Central memory CD8-positive, alpha-beta T cell (primary cell): ENCODE results near the gene CYP2A7.
"Not testable (repeated sequence)": the region's sequence is repeated elsewhere in the genome, so short reads cannot be mapped to it uniquely, and the experiment has no call there.

Experiments used
- ATAC-seq: fragments of 150-1000 bp; cut with Tn5 transposase; replicated peaks from 2 replicates; pipeline ENCODE4 v1.10.0; 2022; ENCODE audit warnings: mild to moderate bottlenecking, moderate FRiP score, moderate number of reproducible peaks; ENCODE audit not compliant: poor library complexity, severe bottlenecking; ENCODE audit errors: extremely low read depth
- DNase-seq, 2 donors: peaks; one replicate each; pipeline ENCODE4 v3.0.0; 2021; ENCODE audit warnings: low spot score in 2 of 2
- H3K27ac Mint-ChIP-seq: one replicate; pipeline ENCODE4 v1.8.0; 2022; ENCODE audit warnings: low read depth, mild to moderate bottlenecking, moderate library complexity, mixed read lengths
- H3K27me3 Mint-ChIP-seq: one replicate; pipeline ENCODE4 v1.8.0; 2022; ENCODE audit warnings: mixed read lengths
- H3K36me3 Mint-ChIP-seq: one replicate; pipeline ENCODE4 v1.8.0; 2022; ENCODE audit warnings: mild to moderate bottlenecking, moderate library complexity, mixed read lengths; ENCODE audit not compliant: insufficient read depth
- H3K4me1 Mint-ChIP-seq: one replicate; pipeline ENCODE4 v1.8.0; 2022; ENCODE audit warnings: mixed read lengths
- H3K4me3 Mint-ChIP-seq: one replicate; pipeline ENCODE4 v1.8.0; 2022; ENCODE audit warnings: mild to moderate bottlenecking, moderate library complexity, mixed read lengths
- H3K9me3 Mint-ChIP-seq: one replicate; pipeline ENCODE4 v1.8.0; 2022; ENCODE audit warnings: mixed read lengths

The CYP2A7 gene

GRCh38 chr19:40852467-40853152, 29.4 kb downstream of the CYP2A7 start:
- H3K4me1 Mint-ChIP-seq = peaks cover 19% of the 10 kb centered on the region
- not testable (repeated sequence) for ATAC-seq, H3K9me3 Mint-ChIP-seq, H3K27ac Mint-ChIP-seq, H3K4me3 Mint-ChIP-seq, DNase-seq
- peaks cover 36% of the 10 kb centered on the region for H3K27me3 Mint-ChIP-seq
- peaks cover 23% of the 10 kb centered on the region for H3K36me3 Mint-ChIP-seq

DNA sequence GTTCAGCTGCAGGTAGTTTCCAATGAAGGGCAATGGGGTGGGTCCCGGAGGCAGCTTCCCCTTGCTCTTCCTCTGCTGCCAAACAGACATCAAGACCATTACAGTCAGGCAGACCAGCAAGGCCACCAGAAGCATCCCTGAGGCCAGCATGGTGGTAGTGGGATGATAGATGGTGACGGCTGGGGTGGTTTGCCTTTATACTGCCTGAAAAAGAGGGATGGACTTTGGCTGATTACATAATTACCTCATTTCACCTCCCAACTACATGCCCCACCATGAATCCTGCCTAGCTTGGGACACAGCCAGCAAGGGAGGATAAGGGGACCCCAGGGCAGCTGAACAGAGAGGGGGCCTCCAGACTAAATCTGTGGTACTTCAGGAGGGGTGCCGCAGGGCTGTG, 31.8 kb downstream of the CYP2A7 start, which contains the start of gene CYP2A6:
CYP2A6 (minus strand) TSS at position 171 of the 400 bp plus-strand sequence; CDS start at position 150, 21 bp downstream.
- peaks cover 46% of the 10 kb centered on the region for H3K27me3 Mint-ChIP-seq
- not testable (repeated sequence) for DNase-seq
- H3K27ac Mint-ChIP-seq = peak within 1 kb of the TSS; percentile 93

DNA sequence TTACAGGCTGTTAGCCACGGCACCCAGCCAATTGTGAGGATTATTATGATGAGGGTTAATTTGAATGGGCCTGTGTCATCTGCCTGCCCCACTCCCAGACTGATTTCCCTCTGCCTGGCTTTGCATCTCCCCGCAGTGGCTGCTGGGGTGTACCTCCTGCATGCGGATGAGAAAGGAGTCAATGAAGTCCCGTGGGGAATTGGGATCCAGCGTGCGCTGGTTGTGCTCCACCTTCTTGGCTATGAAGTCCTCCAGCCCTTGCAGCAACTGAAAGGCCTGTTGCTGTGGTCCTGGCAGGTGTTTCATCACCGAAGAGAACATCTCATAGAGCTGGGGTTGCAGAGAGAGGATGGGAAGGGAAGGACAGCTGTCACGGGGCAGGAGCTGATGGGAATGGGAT, 35.3 kb downstream of the CYP2A7 start:
- Mint-ChIP-seq H3K4me1 (peaks cover 51% of the 10 kb centered on the region), H3K36me3 (peaks cover 31% of the 10 kb centered on the region), H3K27me3 (peaks cover 54% of the 10 kb centered on the region)
- not testable (repeated sequence) for H3K27ac Mint-ChIP-seq, ATAC-seq, H3K4me3 Mint-ChIP-seq, DNase-seq, H3K9me3 Mint-ChIP-seq

More for the DNA sequence above, 31.8 kb downstream of the CYP2A7 start, which contains the start of gene CYP2A6:
- H3K9me3 Mint-ChIP-seq, ATAC-seq: not testable (repeated sequence)
- H3K36me3 Mint-ChIP-seq = peaks cover 27% of the 10 kb centered on the region
- H3K4me3 Mint-ChIP-seq = peak within 1 kb of the TSS; percentile 62
- H3K4me1 Mint-ChIP-seq = peaks cover 30% of the 10 kb centered on the region

GRCh38 chr19:40843653-40844052, 38.4 kb downstream of the CYP2A7 start:
- ATAC-seq = peak; percentile 96
- Mint-ChIP-seq H3K27ac (peak overlapping the region; percentile 91), H3K36me3 (peaks cover 17% of the 10 kb centered on the region)

DNA sequence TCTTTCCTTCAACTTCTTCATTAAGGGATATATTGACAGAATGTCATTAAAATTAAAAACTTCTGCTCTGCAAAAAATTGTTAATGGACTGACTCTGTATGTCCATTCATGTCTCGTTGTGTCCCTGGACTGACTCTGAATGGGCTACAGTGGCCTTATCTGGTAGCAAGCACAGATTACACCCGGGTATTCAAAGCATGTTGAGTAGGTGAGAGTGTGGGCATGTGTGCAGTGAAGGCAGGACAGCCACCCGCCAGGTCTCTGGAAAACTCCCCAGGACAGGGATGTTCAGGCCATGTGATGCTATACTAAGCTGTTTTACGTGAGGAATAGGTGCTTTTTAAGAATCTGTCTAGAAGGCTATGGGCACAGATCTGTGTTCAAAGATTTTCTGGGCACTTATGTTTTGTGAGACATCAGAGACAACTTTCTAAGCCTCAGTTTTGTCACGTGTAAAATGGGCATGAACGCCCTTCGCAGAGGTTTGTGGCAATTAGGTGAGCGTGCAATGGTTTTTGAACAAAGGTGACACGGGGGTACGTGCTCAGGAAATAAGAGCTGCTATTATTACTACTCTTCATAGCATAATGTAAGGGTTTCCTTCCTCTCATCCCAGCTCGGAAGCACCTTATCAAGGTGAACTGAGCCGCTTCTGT, 38.9 kb downstream of the CYP2A7 start:
- Mint-ChIP-seq H3K4me1 (peaks cover 38% of the 10 kb centered on the region), H3K36me3 (peaks cover 13% of the 10 kb centered on the region), H3K4me3 (peak overlapping the region; percentile 66), H3K27me3 (peaks cover 23% of the 10 kb centered on the region), H3K27ac (peak overlapping the region; percentile 91)
- DNase-seq (peak in 1 of 2 donors; percentile 23), ATAC-seq (peak; percentile 40)
- not testable (repeated sequence) for H3K9me3 Mint-ChIP-seq

More at GRCh38 chr19:40843653-40844052, 38.4 kb downstream of the CYP2A7 start:
- H3K27me3 Mint-ChIP-seq = peaks cover 29% of the 10 kb centered on the region
- H3K4me3 Mint-ChIP-seq = peak overlapping the region; percentile 66
- H3K9me3 Mint-ChIP-seq = not testable (repeated sequence)
- DNase-seq = peak; percentile 68 to 78
- peaks cover 43% of the 10 kb centered on the region for H3K4me1 Mint-ChIP-seq

DNA sequence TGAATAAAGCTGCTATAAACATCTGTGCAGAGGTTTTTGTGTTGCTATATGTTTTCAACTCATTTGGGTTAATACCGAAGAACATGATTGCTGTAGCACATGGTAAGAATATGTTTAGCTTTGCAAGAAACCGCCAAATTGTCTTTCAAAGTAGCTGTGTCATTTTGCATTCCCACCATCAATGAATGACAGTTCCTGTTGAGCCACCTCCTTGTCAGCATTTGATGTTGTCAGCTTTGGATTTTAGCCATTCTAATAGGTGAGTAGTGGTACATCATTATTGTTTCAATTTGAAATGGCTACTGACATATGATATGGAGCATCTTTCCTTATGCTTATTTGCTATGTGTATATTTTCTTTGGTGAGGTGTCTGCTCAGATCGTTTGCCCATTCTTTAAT, 40.0 kb downstream of the CYP2A7 start:
- H3K4me1 Mint-ChIP-seq = peaks cover 26% of the 10 kb centered on the region
- not testable (repeated sequence) for H3K4me3 Mint-ChIP-seq, DNase-seq, H3K9me3 Mint-ChIP-seq, H3K27ac Mint-ChIP-seq, H3K36me3 Mint-ChIP-seq, ATAC-seq
- H3K27me3 Mint-ChIP-seq = peaks cover 12% of the 10 kb centered on the region

DNA sequence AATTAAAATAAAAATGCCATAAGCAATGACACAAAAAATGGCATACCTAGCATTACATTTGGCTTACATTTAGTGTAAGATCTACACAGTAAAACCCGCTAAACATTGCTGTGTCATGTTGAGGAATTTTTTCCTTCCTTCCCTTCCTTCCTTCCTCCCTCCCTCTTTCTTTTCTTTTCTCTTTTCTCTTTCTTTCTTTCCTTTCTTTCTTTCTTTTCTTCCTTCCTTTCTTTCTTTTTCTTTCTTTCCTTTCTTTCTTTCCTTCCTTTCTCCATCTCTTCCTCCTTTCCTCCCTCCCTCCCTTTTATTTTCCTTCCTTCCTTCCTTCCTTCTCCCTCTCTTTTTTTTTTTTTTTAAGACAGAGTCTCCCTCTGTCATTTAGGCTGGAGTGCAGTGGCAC, 43.6 kb downstream of the CYP2A7 start:
- H3K4me3 Mint-ChIP-seq, H3K27ac Mint-ChIP-seq, H3K4me1 Mint-ChIP-seq, H3K27me3 Mint-ChIP-seq, ATAC-seq, DNase-seq, H3K36me3 Mint-ChIP-seq, H3K9me3 Mint-ChIP-seq: not testable (repeated sequence)

DNA sequence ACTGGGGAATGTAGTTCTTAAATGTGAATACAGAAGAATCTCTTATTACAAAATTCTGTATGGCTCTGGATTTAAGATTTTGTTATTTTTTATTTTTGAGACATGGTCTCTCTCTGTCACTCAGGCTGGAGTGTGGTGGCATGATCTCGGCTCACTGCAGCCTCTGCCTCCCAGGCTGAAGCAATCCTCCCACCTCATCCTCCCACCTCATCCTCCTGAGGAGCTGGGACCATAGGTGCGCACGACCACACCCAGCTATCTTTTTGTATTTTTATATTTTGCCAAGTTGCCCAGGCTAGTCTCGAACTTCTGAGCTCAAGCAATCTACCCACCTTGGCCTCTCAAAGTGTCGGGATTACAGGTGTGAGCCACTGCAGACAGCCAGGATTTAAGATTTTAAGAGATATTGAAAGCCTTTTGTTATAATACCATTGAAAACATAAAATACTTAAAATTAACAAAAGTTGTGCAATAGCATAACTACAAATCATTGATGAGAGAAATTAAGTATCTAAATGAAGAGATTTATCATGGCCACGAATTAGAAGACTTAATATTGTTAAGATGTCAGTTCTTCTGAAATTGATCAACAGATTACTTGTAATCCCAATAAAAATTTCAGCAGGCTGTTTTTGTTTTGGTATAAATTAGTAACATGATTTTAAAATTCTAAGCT, 45.1 kb downstream of the CYP2A7 start:
- Mint-ChIP-seq H3K4me1 (peaks cover 6% of the 10 kb centered on the region), H3K4me3 (no peak overlapping the region), H3K9me3 (no peaks in the 10 kb centered on the region), H3K27ac (peak overlapping the region; percentile 16), H3K27me3 (no peaks in the 10 kb centered on the region), H3K36me3 (no peaks in the 10 kb centered on the region)
- DNase-seq (no peak), ATAC-seq (no peak)

- H3K4me3 Mint-ChIP-seq = peak overlapping the region; percentile 18
- H3K27me3 Mint-ChIP-seq, H3K36me3 Mint-ChIP-seq, ATAC-seq, H3K27ac Mint-ChIP-seq, H3K9me3 Mint-ChIP-seq, H3K4me1 Mint-ChIP-seq, DNase-seq: not testable (repeated sequence)
These were observed 48.1 kb downstream of the CYP2A7 start for GRCh38 chr19:40833728-40834533.

GRCh38 chr19:40832431-40832790, 49.6 kb downstream of the CYP2A7 start:
- H3K4me3 Mint-ChIP-seq, H3K9me3 Mint-ChIP-seq, H3K36me3 Mint-ChIP-seq, ATAC-seq, H3K27ac Mint-ChIP-seq, H3K27me3 Mint-ChIP-seq, DNase-seq: not testable (repeated sequence)
- peaks cover 14% of the 10 kb centered on the region for H3K4me1 Mint-ChIP-seq

DNA sequence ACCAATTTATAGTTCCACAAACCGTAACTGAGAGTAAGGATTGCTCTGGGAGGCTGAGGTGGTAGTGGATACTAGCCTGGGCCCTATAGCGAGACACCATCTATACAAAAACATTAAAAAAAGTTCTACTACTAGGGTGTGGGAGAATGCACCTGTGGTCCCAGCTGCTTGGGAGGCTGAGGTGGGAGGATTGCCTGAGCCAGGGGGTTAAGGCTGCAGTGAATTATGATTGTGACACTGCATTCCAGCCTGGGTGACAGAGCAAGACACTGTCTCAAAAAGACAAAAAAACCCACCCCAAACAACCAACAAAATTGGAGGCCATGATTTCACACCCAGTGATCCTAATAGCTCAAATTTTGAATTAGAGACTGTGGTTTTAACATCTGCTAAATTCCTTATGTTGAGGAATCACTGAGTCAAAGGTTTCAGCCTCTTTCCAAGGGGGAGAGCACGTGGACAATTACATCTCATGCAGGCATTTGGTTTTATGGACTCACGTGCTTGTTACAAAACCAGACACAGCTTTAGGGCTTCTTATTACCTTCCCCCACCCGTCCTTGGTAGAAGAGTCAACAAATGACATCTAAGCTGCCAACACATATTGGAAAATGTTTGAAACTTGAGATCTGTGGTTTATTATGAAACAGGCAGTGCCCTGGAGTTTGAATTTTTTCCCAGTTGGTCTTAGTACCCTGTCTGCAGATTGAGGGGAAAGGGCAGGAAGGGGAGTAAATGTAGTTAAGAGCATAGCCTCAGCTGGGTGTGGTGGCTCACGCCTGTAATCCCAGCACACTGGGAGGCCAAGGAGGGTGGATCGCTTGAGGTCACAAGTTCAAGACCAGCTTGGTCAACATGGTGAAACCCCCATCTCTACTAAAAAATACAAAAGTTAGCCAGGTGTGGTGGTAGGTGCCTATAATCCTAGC, 50.3 kb downstream of the CYP2A7 start:
- Mint-ChIP-seq H3K9me3 (no peaks in the 10 kb centered on the region), H3K27ac (no peak overlapping the region)
- DNase-seq = no peak

More for the DNA sequence above, 50.3 kb downstream of the CYP2A7 start:
- Mint-ChIP-seq H3K27me3 (no peaks in the 10 kb centered on the region), H3K36me3 (peaks cover 5% of the 10 kb centered on the region), H3K4me3 (no peak overlapping the region), H3K4me1 (peaks cover 20% of the 10 kb centered on the region)
- ATAC-seq = no peak
